Stimulated activated CD8-positive, alpha-beta memory T cell treated with anti-CD3 and anti-CD28 coated beads, Interleukin-7, amount 100 ng/mL, for 24 hours (primary cell): ENCODE measurements around the gene PIN1.
"Not testable (repeated sequence)": the region's sequence is repeated elsewhere in the genome, so short reads cannot be mapped to it uniquely, and the experiment has no call there.

Experiments
- DNase-seq: peaks from one replicate; pipeline ENCODE4 v3.0.0-alpha.2; 2020; ENCODE audit warnings: low read depth

PIN1 gene

GRCh38 chr19:9818734-9819595, 16.2 kb upstream of the PIN1 start, which contains the start of gene FBXL12:
Gene FBXL12 (minus strand): TSS chr19:9819079. CDS start chr19:9818813, 266 bp downstream.
- peak; percentile 100 for DNase-seq

- no peak for DNase-seq
Measured at GRCh38 chr19:9819596-9819909, 15.6 kb upstream of the PIN1 start.

GRCh38 chr19:9820034-9820433, 15.1 kb upstream of the PIN1 start:
- DNase-seq, result not testable (repeated sequence)

GRCh38 chr19:9823816-9824215, 11.3 kb upstream of the PIN1 start:
- DNase-seq, result no peak

- DNase-seq, result peak; percentile 77
Measured at GRCh38 chr19:9827289-9828238, 7.6 kb upstream of the PIN1 start, which contains the start of gene UBL5. Gene UBL5 (plus strand): TSS chr19:9827918. CDS start chr19:9828338, 420 bp downstream.

GRCh38 chr19:9828551-9829063, 6.5 kb upstream of the PIN1 start:
- no peak for DNase-seq

GRCh38 chr19:9834307-9834725, 802 bp upstream of the PIN1 start:
- no peak for DNase-seq

GRCh38 chr19:9835507-9835949, 410 bp downstream of the PIN1 start:
- no peak for DNase-seq

- DNase-seq, result no peak
Measured at GRCh38 chr19:9836021-9836420, 903 bp downstream of the PIN1 start.

GRCh38 chr19:9838324-9838723, 3.2 kb downstream of the PIN1 start:
- DNase-seq, result no peak

- DNase-seq, result no peak
Measured at GRCh38 chr19:9839415-9839814, 4.3 kb downstream of the PIN1 start.

- no peak for DNase-seq
Measured at GRCh38 chr19:9842834-9843625, 7.9 kb downstream of the PIN1 start.

GRCh38 chr19:9843626-9844273, 8.6 kb downstream of the PIN1 start:
- DNase-seq, result not testable (repeated sequence)

GRCh38 chr19:9847087-9847671, 12.1 kb downstream of the PIN1 start:
- peak; percentile 24 for DNase-seq

- DNase-seq, result no peak
Measured at GRCh38 chr19:9848060-9848459, 12.9 kb downstream of the PIN1 start.

- DNase-seq, result no peak
Measured at GRCh38 chr19:9848762-9849161, 13.6 kb downstream of the PIN1 start.

- no peak for DNase-seq
Measured at GRCh38 chr19:9849791-9850190, 14.7 kb downstream of the PIN1 start.

- no peak for DNase-seq
Measured at GRCh38 chr19:9850235-9850959, 15.3 kb downstream of the PIN1 start.

GRCh38 chr19:9854282-9854846, 19.2 kb downstream of the PIN1 start:
- no peak for DNase-seq

GRCh38 chr19:9856609-9857008, 21.5 kb downstream of the PIN1 start:
- no peak for DNase-seq
